Endothelial cell of umbilical vein (primary cell): ENCODE data around the gene SKAP1. TPM values are rescaled to one million over a fixed set of nuclear protein-coding genes. Genes with fewer than 3 reads are reported as not detected.

Experiments
- BruUV-seq: library from RNA; stranded (reverse); fragments of 400-500 nt; replicated peaks from 2 replicates; lab custom pipeline; 2021; lab: Mats Ljungman, UMichigan
- CTCF ChIA-PET: fragments of 300-600, 350-600 bp; sonication (Branson Sonifier 250); formaldehyde crosslinking; loops from one replicate; lab custom pipeline; 2021; ENCODE audit warnings: antibody characterized with exemption, inconsistent platforms; lab: Charles Lee
- POLR2A ChIA-PET: fragments of 300-600, 350-600 bp; sonication (Branson Sonifier 250); formaldehyde crosslinking; loops from one replicate; lab custom pipeline; 2021; ENCODE audit warnings: antibody characterized with exemption, inconsistent platforms; lab: Charles Lee
- DNase-seq: peaks from one replicate; pipeline ENCODE4 v3.0.0-alpha.2; 2011; ENCODE audit warnings: low read depth, low spot score
- FAIRE-seq: peaks from 2 replicates; lab custom pipeline; 2011; peaks lifted over from hg19 to GRCh38; lab: Jason Lieb, UNC
- H2AFZ ChIP-seq: 2 replicates; pipeline ENCODE4 v1.6.0; 2012; ENCODE audit warnings: low read depth, low read length, control low read depth, inconsistent platforms
- H3K27ac ChIP-seq: 2 replicates; pipeline ENCODE4 v1.5.1; 2011; ENCODE audit warnings: low read depth, mild to moderate bottlenecking, control low read depth, low read length, moderate library complexity; ENCODE audit not compliant: insufficient read depth
- H3K27me3 ChIP-seq, 2 experiments: 2 replicates each; pipeline versions ENCODE4 v1.6.0 to v1.6.1; 2011; ENCODE audit warnings: low read length in 2 of 2, mixed read lengths in 1 of 2; ENCODE audit not compliant: control insufficient read depth in 2 of 2, insufficient read depth in 2 of 2
- H3K36me3 ChIP-seq, 2 experiments: 2 replicates in 1 of 2; 3 replicates in 1 of 2; pipeline ENCODE4 v1.5.1; 2011; ENCODE audit warnings: low read length in 2 of 2, mild to moderate bottlenecking in 1 of 2, moderate library complexity in 1 of 2; ENCODE audit not compliant: control insufficient read depth in 2 of 2, insufficient read depth in 2 of 2; ENCODE audit errors: extremely low read depth in 1 of 2
- H3K4me1 ChIP-seq: 3 replicates; pipeline ENCODE4 v1.5.1; 2011; ENCODE audit warnings: mild to moderate bottlenecking, low read length; ENCODE audit not compliant: control insufficient read depth, insufficient read depth; ENCODE audit errors: extremely low read depth
- H3K4me2 ChIP-seq: 2 replicates; pipeline ENCODE4 v1.6.1; 2011; ENCODE audit warnings: low read length, control low read depth, mixed read lengths; ENCODE audit not compliant: insufficient read depth
- H3K4me3 ChIP-seq, 3 experiments: fragments of 200-600 bp in 1 of 3; sonication (generic), shearing (Covaris generic) in 1 of 3; replicated peaks in 1 of 3; 2 replicates each; pipeline ENCODE4 v1.5.1; 2011 to 2016; ENCODE audit warnings: control low read depth in 3 of 3, low read length in 3 of 3, mild to moderate bottlenecking in 2 of 3, inconsistent platforms in 1 of 3, low read depth in 1 of 3, moderate library complexity in 1 of 3; ENCODE audit not compliant: insufficient read depth in 1 of 3
- H3K79me2 ChIP-seq: 2 replicates; pipeline ENCODE4 v1.6.0; 2012; ENCODE audit warnings: low read length, inconsistent platforms; ENCODE audit not compliant: control insufficient read depth, insufficient read depth
- H3K9ac ChIP-seq: replicated peaks from 2 replicates; pipeline ENCODE3; 2011; ENCODE audit warnings: low read length, control low read depth; ENCODE audit not compliant: insufficient read depth; ENCODE audit errors: extremely low read depth
- H3K9me1 ChIP-seq: replicated peaks from 3 replicates; pipeline ENCODE4 v1.6.0; 2011; ENCODE audit warnings: mild to moderate bottlenecking, low read length; ENCODE audit not compliant: control insufficient read depth, insufficient read depth; ENCODE audit errors: extremely low read depth
- H3K9me3 ChIP-seq: replicated peaks from 2 replicates; pipeline ENCODE4 v1.5.1; 2012; ENCODE audit warnings: low read length, inconsistent platforms; ENCODE audit not compliant: control insufficient read depth, insufficient read depth
- H4K20me1 ChIP-seq: replicated peaks from 2 replicates; pipeline ENCODE3; 2011; ENCODE audit warnings: mild to moderate bottlenecking, low read length; ENCODE audit not compliant: control insufficient read depth, insufficient read depth; ENCODE audit errors: extremely low read depth
- CTCF ChIP-seq, 2 donors: IDR thresholded peaks; 1 replicate in 1 of 2; 2 replicates in 1 of 2; pipeline ENCODE4 v1.5.1; 2011; ENCODE audit warnings: low read length in 2 of 2, mild to moderate bottlenecking in 2 of 2, moderate library complexity in 2 of 2, control low read depth in 1 of 2, inconsistent platforms in 1 of 2, low read depth in 1 of 2; ENCODE audit not compliant: insufficient read depth in 1 of 2; ENCODE audit errors: extremely low read depth in 1 of 2
- FOS ChIP-seq: IDR thresholded peaks from 2 replicates; pipeline ENCODE4 v1.6.1; 2011; ENCODE audit warnings: mild to moderate bottlenecking, low read length, moderate library complexity, borderline replicate concordance; ENCODE audit not compliant: insufficient read depth
- GATA2 ChIP-seq: IDR thresholded peaks from 2 replicates; pipeline ENCODE4 v1.7.0; 2011; ENCODE audit warnings: low read depth, mild to moderate bottlenecking, moderate library complexity, mixed read lengths, low read length; ENCODE audit not compliant: insufficient read length, insufficient read depth
- JUN ChIP-seq: IDR thresholded peaks from 2 replicates; pipeline ENCODE4 v1.6.1; 2011; ENCODE audit warnings: borderline replicate concordance, low read depth; ENCODE audit not compliant: insufficient read length, insufficient read depth
- MAX ChIP-seq: IDR thresholded peaks from 2 replicates; pipeline ENCODE4 v1.6.1; 2011; ENCODE audit not compliant: insufficient read depth, insufficient read length
- MYC ChIP-seq: IDR thresholded peaks from one replicate; pipeline ENCODE4 v1.6.1; 2011; ENCODE audit warnings: mild to moderate bottlenecking, low read depth, low read length
- POLR2A ChIP-seq: IDR thresholded peaks from 2 replicates; pipeline ENCODE4 v1.6.1; 2012; ENCODE audit warnings: low read depth, mild to moderate bottlenecking, control low read depth, low read length
- POLR2AphosphoS5 ChIP-seq: IDR thresholded peaks from 2 replicates; pipeline ENCODE4 v1.6.1; 2012; ENCODE audit warnings: low read depth, mild to moderate bottlenecking, control low read depth, low read length, moderate library complexity; ENCODE audit not compliant: insufficient read depth
- dilution Hi-C: fragments of 300-500 bp; cut with MboI; formaldehyde crosslinking; loops from one replicate; pipeline ENCODE4 v1.15.0; 2019; ENCODE audit warnings: low sequenced_read_pairs; ENCODE audit not compliant: extremely low pct_ligation_motif_present
- intact Hi-C: fragments of 100-400 bp; cut with micrococcal nuclease; formaldehyde crosslinking; loops from one replicate; pipeline ENCODE4 v1.10.0; 2022
- polyA plus RNA-seq, 4 experiments: library from polyadenylated mRNA; depleted of rRNA in 3 of 4; stranded (reverse) in 3 of 4; unstranded in 1 of 4; fragments of >200 nt; gene quantifications; 2 replicates each; pipeline versions ENCODE4 v1.2.1 to v1.2.3, GENCODE V29; 2011 to 2012; ENCODE audit warnings: missing spikeins in 1 of 4
- total RNA-seq: library from RNA; stranded (reverse); gene quantifications from 2 replicates; pipeline ENCODE4 v1.2.3, GENCODE V29; 2021

SKAP1 gene
- total and polyA plus RNA-seq, 2 donors (not counting 3 experiments of a cell fraction or from before 2014, with no cell fraction given): 0.75 TPM; not detected in 1

GRCh38 chr17:48429156-48429555, 858 bp downstream of the SKAP1 start:
- Histone ChIP-seq H3K36me3 (no peaks in the 10 kb centered on the region), H3K9me1 (no peaks in the 10 kb centered on the region), H3K4me1 (peaks cover 12% of the 10 kb centered on the region), H3K79me2 (no peaks in the 10 kb centered on the region), H3K27me3 (peaks cover 47 to 57% of the 10 kb centered on the region in 2 experiments), H3K9ac (no peak overlapping the region), H3K9me3 (no peaks in the 10 kb centered on the region), H2AFZ (no peak overlapping the region), H3K4me2 (no peak overlapping the region), H4K20me1 (no peaks in the 10 kb centered on the region), H3K4me3 (no peak overlapping the region), H3K27ac (no peak overlapping the region)
- CTCF ChIA-PET: no interaction called here
- intact Hi-C loops (no loop called here), dilution Hi-C loops (no loop called here)
- FAIRE-seq (no peak), DNase-seq (no peak)
- no TSS peak for BruUV-seq
- POLR2A ChIA-PET: no interaction called here
- TF ChIP-seq GATA2 (no peak), CTCF (IDR thresholded peaks at IDR 0.05; ENCODE audit: extremely low read depth in 1 of 2, insufficient read depth in 1 of 2, low read depth in 1 of 2, low read length in 2 of 2) (no peak), POLR2A (no peak), FOS (no peak), MAX (no peak), MYC (no peak), JUN (no peak), POLR2AphosphoS5 (no peak)
